Measurements from ENCODE around the gene SLIRP.
"Not testable (repeated sequence)": the region's sequence is repeated elsewhere in the genome, so short reads cannot be mapped to it uniquely, and the experiment has no call there.

The SLIRP gene

GRCh38 chr14:77707724-77708408 lies at the start of gene SLIRP, which contains the start of gene ALKBH1:
Gene SLIRP (plus strand): TSS chr14:77708103. CDS start chr14:77708112, 9 bp downstream.
Gene ALKBH1 (minus strand): TSS chr14:77708023. CDS start chr14:77708004, 19 bp downstream.
- DNase-seq = peak; percentile 87

GRCh38 chr14:77659831-77660230 lies 48.1 kb upstream of the SLIRP start:
- DNase-seq = no peak

GRCh38 chr14:77660754-77661153 lies 47.1 kb upstream of the SLIRP start:
- DNase-seq = no peak

GRCh38 chr14:77661562-77661961 lies 46.3 kb upstream of the SLIRP start:
- not testable (repeated sequence) for DNase-seq

- no peak for DNase-seq
These were observed 44.6 kb upstream of the SLIRP start for GRCh38 chr14:77663293-77663692.

- no peak for DNase-seq
These were observed 40.6 kb upstream of the SLIRP start for GRCh38 chr14:77667331-77667730.

GRCh38 chr14:77673193-77673592 lies 34.7 kb upstream of the SLIRP start:
- no peak for DNase-seq

- DNase-seq = no peak
These were observed 33.0 kb upstream of the SLIRP start for GRCh38 chr14:77674931-77675330.

GRCh38 chr14:77681196-77682157 lies 26.4 kb upstream of the SLIRP start:
- DNase-seq = no peak

- no peak for DNase-seq
These were observed 25.7 kb upstream of the SLIRP start for GRCh38 chr14:77682158-77682553.

- DNase-seq = no peak
These were observed 16.6 kb upstream of the SLIRP start for GRCh38 chr14:77691259-77691658.

GRCh38 chr14:77707355-77707723 lies 564 bp upstream of the SLIRP start:
- no peak for DNase-seq

- no peak for DNase-seq
These were observed 846 bp downstream of the SLIRP start for GRCh38 chr14:77708749-77709148.

- no peak for DNase-seq
These were observed 1.5 kb downstream of the SLIRP start for GRCh38 chr14:77709412-77709811.

- DNase-seq = no peak
These were observed 2.5 kb downstream of the SLIRP start for GRCh38 chr14:77710364-77710763.

- no peak for DNase-seq
These were observed 7.0 kb downstream of the SLIRP start for GRCh38 chr14:77714926-77715325.

GRCh38 chr14:77717608-77718305 lies 9.9 kb downstream of the SLIRP start:
- DNase-seq = no peak

GRCh38 chr14:77721437-77721836 lies 13.5 kb downstream of the SLIRP start:
- DNase-seq = no peak

- DNase-seq = no peak
These were observed 14.4 kb downstream of the SLIRP start for GRCh38 chr14:77722301-77722700.

- no peak for DNase-seq
These were observed 23.1 kb downstream of the SLIRP start for GRCh38 chr14:77730976-77731497.

- DNase-seq = no peak
These were observed 30.8 kb downstream of the SLIRP start for GRCh38 chr14:77738559-77739250.

- no peak for DNase-seq
These were observed 33.5 kb downstream of the SLIRP start for GRCh38 chr14:77741438-77741837.

Measured in CD4-positive, alpha-beta T cell treated with Interleukin-15 for 1 hour (primary cell).